Ovary (tissue), 3 donors: ENCODE results near the gene S1PR5.

ENCODE experiments used
- CTCF ChIP-seq, 3 donors: fragments of 450-650 bp in 2 of 3; fragments of 200-600 bp in 1 of 3; IDR thresholded peaks; one replicate each; pipeline versions ENCODE4 v1.5.1 to v1.8.0; 2016 to 2022; ENCODE audit warnings: antibody characterized with exemption in 3 of 3, mild to moderate bottlenecking in 1 of 3
- POLR2A ChIP-seq: fragments of 450-650 bp; IDR thresholded peaks from one replicate; pipeline ENCODE4 v1.6.1; 2017; ENCODE audit warnings: antibody characterized with exemption, mild to moderate bottlenecking, moderate library complexity
- donor health status: DM: no; HTN: no; CAD: no.

DNA sequence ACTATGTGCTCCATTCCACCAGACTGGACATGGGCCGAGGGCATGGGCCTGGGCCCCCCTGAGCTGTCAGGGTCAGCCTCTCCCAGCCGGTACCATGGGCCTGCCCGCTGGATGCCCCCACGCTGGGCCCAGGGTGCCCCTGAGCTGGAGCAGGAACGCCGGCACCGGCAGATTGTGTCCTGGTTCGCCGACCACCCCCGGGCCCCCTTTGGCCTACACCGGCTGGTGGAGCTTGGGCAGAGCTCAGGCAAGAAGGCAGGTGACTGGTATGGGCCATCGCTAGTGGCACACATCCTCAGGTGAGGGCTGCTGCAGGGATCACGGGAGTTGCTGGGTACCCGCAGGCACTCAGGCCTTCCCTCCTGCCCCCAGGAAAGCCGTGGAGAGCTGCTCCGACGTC lies 29.6 kb upstream of the S1PR5 start:
- TF ChIP-seq POLR2A: no peak
- TF ChIP-seq CTCF (IDR thresholded peaks at IDR 0.05): no peak
